Measurements from ENCODE around the gene ZNRF3.

Gene ZNRF3

DNA sequence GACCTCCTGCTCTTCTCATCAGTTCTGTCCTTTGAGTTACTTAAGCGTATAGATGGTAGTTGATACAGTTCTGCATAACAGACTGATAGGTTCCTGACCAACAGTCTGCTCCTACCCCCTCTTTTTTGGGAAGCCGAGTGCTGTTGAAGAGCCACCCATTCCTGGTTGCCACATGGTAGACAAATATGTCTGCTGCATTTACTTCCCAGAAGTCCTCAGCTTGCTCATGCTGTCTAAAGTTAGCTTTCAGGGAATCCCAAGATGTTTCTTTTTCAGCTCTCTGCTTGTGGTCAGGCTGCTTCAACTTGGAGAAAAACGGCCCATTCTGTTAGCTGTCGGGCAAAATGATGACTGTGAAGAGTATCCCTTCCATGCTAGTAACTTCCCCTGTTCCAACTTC, 129.6 kb downstream of the ZNRF3 start:
- no peak for DNase-seq (ENCODE audit: low read depth, low spot score)
- Histone ChIP-seq H3K9ac (ENCODE audit: insufficient read length, low read depth) (no peak overlapping the region), H3K27me3 (ENCODE audit: insufficient read depth, insufficient read length) (no peaks in the 10 kb centered on the region), H3K4me3 (ENCODE audit: insufficient read length, low read depth) (no peak overlapping the region), H3K36me3 (ENCODE audit: insufficient read depth, insufficient read length, low read length) (peaks cover 4% of the 10 kb centered on the region), H3K9me3 (ENCODE audit: insufficient read depth, low read length) (no peaks in the 10 kb centered on the region), H3K4me1 (ENCODE audit: insufficient read depth, insufficient read length) (peaks cover 14% of the 10 kb centered on the region)
- no peak for TF ChIP-seq SUZ12 (IDR thresholded peaks at IDR 0.05; ENCODE audit: extremely low read depth, insufficient read depth, insufficient read length)
- TF ChIP-seq YY1 (IDR thresholded peaks at IDR 0.05; ENCODE audit: insufficient read depth, insufficient read length): no peak
- no peak for TF ChIP-seq ZNF274 (IDR thresholded peaks at IDR 0.05; ENCODE audit: low read depth, low read length)

DNA sequence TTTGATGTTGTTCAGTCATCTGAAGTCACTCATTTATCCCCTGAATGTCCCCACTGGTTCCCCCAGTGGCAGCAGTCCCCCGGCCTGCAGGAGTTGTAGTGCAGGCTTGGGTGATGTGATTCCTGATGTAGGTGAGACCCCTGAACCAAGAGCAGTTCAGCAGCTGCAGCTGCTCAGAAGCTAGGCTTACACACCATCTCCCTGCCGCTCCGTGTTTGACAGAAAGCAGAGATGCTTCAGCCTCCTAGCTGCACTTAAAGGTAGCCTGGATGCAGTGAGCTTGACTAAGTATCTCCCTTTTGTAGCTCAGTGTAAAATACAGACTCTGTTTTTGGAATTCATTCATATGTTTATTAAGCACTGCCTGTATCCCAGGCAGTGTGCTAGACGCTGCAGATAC, 130.9 kb downstream of the ZNRF3 start:
- H3K36me3 ChIP-seq (ENCODE audit: insufficient read depth, insufficient read length, low read length): peaks cover 4% of the 10 kb centered on the region
- no peaks in the 10 kb centered on the region for H3K27me3 ChIP-seq (ENCODE audit: insufficient read depth, insufficient read length)
- TF ChIP-seq ZNF274 (IDR thresholded peaks at IDR 0.05; ENCODE audit: low read depth, low read length) (no peak), SUZ12 (IDR thresholded peaks at IDR 0.05; ENCODE audit: extremely low read depth, insufficient read depth, insufficient read length) (no peak), YY1 (IDR thresholded peaks at IDR 0.05; ENCODE audit: insufficient read depth, insufficient read length) (no peak)
- H3K4me3 ChIP-seq (ENCODE audit: insufficient read length, low read depth): no peak overlapping the region
- H3K9me3 ChIP-seq (ENCODE audit: insufficient read depth, low read length): no peaks in the 10 kb centered on the region; the same call in 1 of the 2 replicates
- no peak overlapping the region for H3K9ac ChIP-seq (ENCODE audit: insufficient read length, low read depth)
- DNase-seq (ENCODE audit: low read depth, low spot score): no peak
- H3K4me1 ChIP-seq (ENCODE audit: insufficient read depth, insufficient read length): peaks cover 11% of the 10 kb centered on the region

DNA sequence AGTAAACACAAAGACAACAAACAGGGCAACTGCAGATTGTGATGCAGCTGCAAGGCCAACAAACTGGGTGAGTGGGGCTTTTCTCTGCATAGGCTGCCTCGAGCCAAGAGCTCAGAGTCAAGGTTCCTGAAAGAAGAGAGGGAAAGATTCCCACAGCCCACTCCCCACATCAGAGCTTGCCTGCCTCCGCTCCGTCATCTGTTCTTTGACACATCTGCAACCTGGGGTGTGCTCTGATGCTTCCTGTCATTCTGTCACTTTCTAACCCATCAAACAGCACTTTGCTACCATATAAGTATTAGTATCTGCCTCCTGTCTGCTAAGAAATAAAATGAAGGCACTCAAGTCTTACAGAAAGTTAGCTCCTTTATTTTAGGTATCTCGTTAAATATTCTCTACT, 131.4 kb downstream of the ZNRF3 start:
- H3K27me3 ChIP-seq (ENCODE audit: insufficient read depth, insufficient read length): no peaks in the 10 kb centered on the region
- no peaks in the 10 kb centered on the region; the same call in 1 of the 2 replicates for H3K9me3 ChIP-seq (ENCODE audit: insufficient read depth, low read length)
- DNase-seq (ENCODE audit: low read depth, low spot score): no peak
- H3K36me3 ChIP-seq (ENCODE audit: insufficient read depth, insufficient read length, low read length): peaks cover 4% of the 10 kb centered on the region
- no peak overlapping the region for H3K4me3 ChIP-seq (ENCODE audit: insufficient read length, low read depth)
- no peak overlapping the region for H3K9ac ChIP-seq (ENCODE audit: insufficient read length, low read depth)
- H3K4me1 ChIP-seq (ENCODE audit: insufficient read depth, insufficient read length): peaks cover 11% of the 10 kb centered on the region
- TF ChIP-seq ZNF274 (IDR thresholded peaks at IDR 0.05; ENCODE audit: low read depth, low read length) (no peak), YY1 (IDR thresholded peaks at IDR 0.05; ENCODE audit: insufficient read depth, insufficient read length) (no peak), SUZ12 (IDR thresholded peaks at IDR 0.05; ENCODE audit: extremely low read depth, insufficient read depth, insufficient read length) (no peak)

DNA sequence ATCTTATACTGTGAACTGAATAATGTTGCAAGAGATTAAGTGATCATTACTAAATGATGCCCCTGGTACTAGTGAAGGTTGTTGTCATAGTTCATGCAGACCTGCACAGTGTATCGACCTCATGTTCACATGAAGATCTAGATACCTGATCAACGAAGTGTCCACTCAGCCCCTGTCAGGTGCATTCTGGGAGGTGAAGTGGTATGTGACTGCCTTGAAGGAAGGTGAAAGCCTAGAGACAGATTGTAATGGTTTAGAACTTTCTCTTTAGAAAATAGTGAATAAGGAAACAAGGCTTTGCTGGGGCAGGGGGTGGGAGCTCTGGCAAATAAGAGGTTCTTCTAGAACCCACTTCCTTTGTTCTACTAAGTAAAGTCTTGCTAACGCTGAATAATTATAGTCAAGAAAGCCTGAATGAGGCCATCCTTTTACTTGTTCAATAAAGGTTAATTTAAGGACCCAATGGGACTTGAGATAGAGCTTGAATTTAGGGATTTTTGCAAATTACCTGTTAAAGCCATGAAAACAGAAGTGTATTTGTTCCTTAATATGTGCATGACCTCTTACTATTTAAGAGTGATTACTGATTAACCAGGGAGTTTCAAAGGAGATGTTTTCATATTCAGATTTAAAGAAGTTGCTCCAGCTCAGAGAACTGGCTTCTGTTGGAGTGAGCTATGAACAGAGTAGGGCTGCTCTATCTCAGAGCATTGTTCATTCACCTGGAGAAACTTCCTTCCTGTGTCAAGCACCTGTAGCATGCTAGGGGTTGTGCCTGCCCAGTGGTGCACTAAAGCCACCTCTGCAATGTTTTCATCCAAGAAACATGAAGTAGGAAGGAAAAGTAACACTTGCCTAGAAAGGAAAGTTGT, 132.9 kb downstream of the ZNRF3 start:
- H3K9me3 ChIP-seq (ENCODE audit: insufficient read depth, low read length): no peaks in the 10 kb centered on the region; the same call in 1 of the 2 replicates
- no peak for DNase-seq (ENCODE audit: low read depth, low spot score)
- no peak overlapping the region for H3K9ac ChIP-seq (ENCODE audit: insufficient read length, low read depth)
- no peaks in the 10 kb centered on the region for H3K27me3 ChIP-seq (ENCODE audit: insufficient read depth, insufficient read length)
- no peak overlapping the region for H3K4me3 ChIP-seq (ENCODE audit: insufficient read length, low read depth)
- H3K36me3 ChIP-seq (ENCODE audit: insufficient read depth, insufficient read length, low read length): peaks cover 4% of the 10 kb centered on the region
- H3K4me1 ChIP-seq (ENCODE audit: insufficient read depth, insufficient read length): peaks cover 11% of the 10 kb centered on the region
- TF ChIP-seq YY1 (IDR thresholded peaks at IDR 0.05; ENCODE audit: insufficient read depth, insufficient read length) (no peak), ZNF274 (IDR thresholded peaks at IDR 0.05; ENCODE audit: low read depth, low read length) (no peak), SUZ12 (IDR thresholded peaks at IDR 0.05; ENCODE audit: extremely low read depth, insufficient read depth, insufficient read length) (no peak)

DNA sequence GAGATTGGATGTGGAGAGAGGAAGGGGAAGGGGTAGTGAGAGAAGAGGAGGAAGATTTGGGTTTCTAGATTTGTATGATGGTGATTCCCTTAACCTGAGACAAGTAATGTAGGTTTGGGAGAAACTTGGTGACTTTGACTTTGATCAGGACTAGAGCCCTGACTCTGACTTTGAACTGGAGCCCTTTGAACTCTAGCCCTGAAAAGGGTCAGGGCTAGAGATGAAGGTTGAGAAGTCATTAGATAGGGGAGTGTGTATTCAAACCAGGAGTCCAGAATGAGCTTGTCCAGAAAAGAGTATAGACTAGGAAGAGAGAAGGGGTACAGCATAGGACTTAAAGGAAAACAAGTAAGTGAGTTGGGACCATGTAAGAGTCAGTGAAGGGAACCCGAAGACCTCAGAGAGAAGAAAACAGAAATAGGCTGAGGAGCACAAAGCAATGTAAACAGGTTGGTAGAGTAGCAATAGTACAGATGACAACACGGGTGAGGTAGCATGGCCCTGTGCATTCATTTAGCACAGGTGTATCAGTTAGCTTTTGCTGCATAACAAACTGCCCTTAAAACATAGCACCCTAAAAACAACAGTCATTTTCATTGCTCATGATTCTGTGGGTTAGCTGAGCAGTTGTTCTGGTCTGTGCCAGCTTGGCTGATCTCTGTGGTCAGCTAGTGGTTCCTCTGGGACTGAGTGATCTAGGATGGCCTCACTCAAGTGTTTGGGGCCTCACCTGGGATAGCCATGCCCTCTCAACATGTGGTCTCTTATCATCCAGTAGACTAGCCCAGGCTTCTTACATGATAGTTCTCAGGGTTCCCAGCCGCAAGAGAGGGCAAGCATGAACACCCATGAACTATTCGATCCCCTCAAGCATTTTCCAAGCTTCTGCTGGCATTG, 135.2 kb downstream of the ZNRF3 start:
- H3K4me3 ChIP-seq (ENCODE audit: insufficient read length, low read depth): no peak overlapping the region
- H3K9ac ChIP-seq (ENCODE audit: insufficient read length, low read depth): no peak overlapping the region
- peaks cover 6% of the 10 kb centered on the region for H3K4me1 ChIP-seq (ENCODE audit: insufficient read depth, insufficient read length)
- no peaks in the 10 kb centered on the region for H3K27me3 ChIP-seq (ENCODE audit: insufficient read depth, insufficient read length)
- no peak for TF ChIP-seq ZNF274 (IDR thresholded peaks at IDR 0.05; ENCODE audit: low read depth, low read length)
- TF ChIP-seq YY1 (IDR thresholded peaks at IDR 0.05; ENCODE audit: insufficient read depth, insufficient read length): no peak
- no peak for TF ChIP-seq SUZ12 (IDR thresholded peaks at IDR 0.05; ENCODE audit: extremely low read depth, insufficient read depth, insufficient read length)
- H3K9me3 ChIP-seq (ENCODE audit: insufficient read depth, low read length): no peaks in the 10 kb centered on the region; the same call in 1 of the 2 replicates
- H3K36me3 ChIP-seq (ENCODE audit: insufficient read depth, insufficient read length, low read length): no peaks in the 10 kb centered on the region
- no peak for DNase-seq (ENCODE audit: low read depth, low spot score)

DNA sequence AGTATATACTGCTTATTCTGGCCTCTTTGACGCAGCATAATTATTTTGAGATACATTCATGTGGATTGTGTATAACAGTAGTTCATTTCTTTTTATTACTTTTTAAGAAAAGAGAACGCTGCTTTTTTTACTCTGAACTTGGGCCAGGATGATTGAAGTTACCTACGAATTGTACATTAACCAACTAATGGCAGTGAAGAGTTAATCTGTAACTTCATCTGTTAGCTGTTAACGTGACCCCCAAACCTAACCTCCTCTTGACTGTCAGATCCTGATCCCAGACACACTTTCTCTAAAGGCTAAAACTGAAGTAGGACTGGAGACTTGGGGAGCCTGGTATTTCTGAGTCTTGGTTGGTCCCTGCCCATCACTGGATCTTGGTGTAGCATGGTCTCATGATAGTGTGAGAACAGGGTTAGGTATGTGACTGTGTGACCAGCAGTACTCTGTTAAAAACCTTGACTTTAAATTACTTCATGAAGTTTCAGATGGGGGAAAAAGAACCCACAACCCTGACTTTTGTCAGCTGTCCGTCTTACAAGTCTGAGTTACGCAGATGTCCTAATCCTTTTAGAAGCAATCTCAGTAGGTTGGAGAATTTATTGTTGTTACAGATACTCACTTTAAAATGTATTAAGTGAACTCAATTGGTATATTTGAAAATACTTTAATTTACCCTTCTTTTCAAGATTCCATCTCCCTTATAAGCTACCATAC, 138.9 kb downstream of the ZNRF3 start:
- no peak for TF ChIP-seq YY1 (IDR thresholded peaks at IDR 0.05; ENCODE audit: insufficient read depth, insufficient read length)
- TF ChIP-seq SUZ12 (IDR thresholded peaks at IDR 0.05; ENCODE audit: extremely low read depth, insufficient read depth, insufficient read length): no peak
- no peak for TF ChIP-seq ZNF274 (IDR thresholded peaks at IDR 0.05; ENCODE audit: low read depth, low read length)
- no peak for DNase-seq (ENCODE audit: low read depth, low spot score)
- Histone ChIP-seq H3K27me3 (ENCODE audit: insufficient read depth, insufficient read length) (no peaks in the 10 kb centered on the region), H3K4me3 (ENCODE audit: insufficient read length, low read depth) (no peak overlapping the region), H3K9ac (ENCODE audit: insufficient read length, low read depth) (no peak overlapping the region), H3K4me1 (ENCODE audit: insufficient read depth, insufficient read length) (no peaks in the 10 kb centered on the region), H3K9me3 (ENCODE audit: insufficient read depth, low read length) (no peaks in the 10 kb centered on the region; the same call in 1 of the 2 replicates), H3K36me3 (ENCODE audit: insufficient read depth, insufficient read length, low read length) (peaks cover 12% of the 10 kb centered on the region)

Data from NT2/D1 (cell line).